ENCODE results near the gene PSMD6. TPM values are rescaled to one million over a fixed set of nuclear protein-coding genes. Genes with fewer than 3 reads are reported as not detected.

The PSMD6 gene
- 76.7 to 87.8 TPM (median 79.7 TPM) in 5 replicates for total RNA-seq (2022; extraction: Qiagen RNA extraction)

GRCh38 chr3:64023187-64023860, at the start of gene PSMD6:
TSS of gene PSMD6 (minus strand) at chr3:64023494. CDS start at chr3:64023419, 75 bp downstream.

Other genes with a start within 250 kb of the PSMD6 start
- not detected in 5 replicates for gene C3orf49, start 204.2 kb downstream of the PSMD6 start, total RNA-seq (2022; extraction: Qiagen RNA extraction)
- 58.2 to 74.4 TPM (median 59.3 TPM) in 5 replicates for gene THOC7, start 159.7 kb downstream of the PSMD6 start, total RNA-seq (2022; extraction: Qiagen RNA extraction)
- 4.2 to 7.9 TPM (median 6.2 TPM) in 5 replicates for gene ATXN7, start 159.6 kb downstream of the PSMD6 start, total RNA-seq (2022; extraction: Qiagen RNA extraction)
- gene SCAANT1, start 111.1 kb downstream of the PSMD6 start, total RNA-seq (2022; extraction: Qiagen RNA extraction): not detected in 5 replicates
- gene PRICKLE2, start 202.0 kb upstream of the PSMD6 start, total RNA-seq (2022; extraction: Qiagen RNA extraction): 2.7 to 4.0 TPM (median 3.4 TPM) in 5 replicates

Data from A549 treated with dexamethasone at 1 μM for 4 hours (cell line).